Activated naive CD4-positive, alpha-beta T cell treated with anti-CD3 and anti-CD28 coated beads, Interleukin-2, amount 50 U/mL, for 72 hours (primary cell): Measurements from ENCODE around the gene OVOL2. TPM values are rescaled to one million over a fixed set of nuclear protein-coding genes. Genes with fewer than 3 reads are reported as not detected.

Source experiments
- ATAC-seq, 2 donors: fragments of 150-1000 bp; cut with Tn5 transposase; 2 replicates each; pipeline ENCODE4 v1.10.0; 2021; ENCODE audit warnings: mild to moderate bottlenecking in 2 of 2, moderate library complexity in 2 of 2
- DNase-seq, 2 donors: peaks; one replicate each; pipeline ENCODE4 v3.0.0; 2021 to 2022; ENCODE audit warnings: low spot score in 2 of 2
- H3K27ac Mint-ChIP-seq, 2 donors: one replicate each; pipeline ENCODE4 v1.8.0; 2022; ENCODE audit warnings: mild to moderate bottlenecking in 2 of 2, mixed read lengths in 2 of 2
- H3K36me3 Mint-ChIP-seq, 2 donors: one replicate each; pipeline ENCODE4 v1.8.0; 2022; ENCODE audit warnings: mixed read lengths in 2 of 2
- H3K9me3 Mint-ChIP-seq, 2 donors: one replicate each; pipeline ENCODE4 v1.8.0; 2022; ENCODE audit warnings: mixed read lengths in 2 of 2
- total RNA-seq, 2 donors: library from RNA; stranded (reverse); gene quantifications; one replicate each; pipeline ENCODE4 v1.2.3, GENCODE V29; 2022

The OVOL2 gene
- total RNA-seq, 2 donors from 2014 or later = not detected

GRCh38 chr20:18005170-18005989 is 52.3 kb downstream of the OVOL2 start:
- Mint-ChIP-seq H3K9me3 (no peaks in the 10 kb centered on the region), H3K27ac (no peak overlapping the region), H3K36me3 (no peaks in the 10 kb centered on the region)
- ATAC-seq = no peak
- peak in 1 of 2 donors; percentile 35 for DNase-seq

GRCh38 chr20:18004384-18005031 is 53.2 kb downstream of the OVOL2 start:
- Mint-ChIP-seq H3K27ac (no peak overlapping the region), H3K36me3 (no peaks in the 10 kb centered on the region), H3K9me3 (no peaks in the 10 kb centered on the region)
- no peak for ATAC-seq
- peak in 1 of 2 donors; percentile 47 for DNase-seq

GRCh38 chr20:18003897-18004296 is 53.8 kb downstream of the OVOL2 start:
- no peaks in the 10 kb centered on the region for H3K36me3 Mint-ChIP-seq
- no peak overlapping the region for H3K27ac Mint-ChIP-seq
- no peaks in the 10 kb centered on the region for H3K9me3 Mint-ChIP-seq
- ATAC-seq (no peak), DNase-seq (no peak)

- no peaks in the 10 kb centered on the region for H3K9me3 Mint-ChIP-seq
These were observed 56.4 kb downstream of the OVOL2 start for GRCh38 chr20:18001131-18001921.

GRCh38 chr20:17999566-17999965 is 58.1 kb downstream of the OVOL2 start:
- ATAC-seq = no peak
- H3K9me3 Mint-ChIP-seq = no peaks in the 10 kb centered on the region
- H3K27ac Mint-ChIP-seq = no peak overlapping the region
- no peak for DNase-seq
- H3K36me3 Mint-ChIP-seq = no peaks in the 10 kb centered on the region

More at GRCh38 chr20:18001131-18001921, 56.4 kb downstream of the OVOL2 start:
- Mint-ChIP-seq H3K36me3 (no peaks in the 10 kb centered on the region), H3K27ac (no peak overlapping the region)
- ATAC-seq (no peak), DNase-seq (no peak)

GRCh38 chr20:17998446-17998845 is 59.3 kb downstream of the OVOL2 start:
- ATAC-seq (no peak), DNase-seq (no peak)
- no peaks in the 10 kb centered on the region for H3K36me3 Mint-ChIP-seq
- H3K9me3 Mint-ChIP-seq = no peaks in the 10 kb centered on the region
- H3K27ac Mint-ChIP-seq = peak overlapping the region in 1 of 2 donors; percentile 1

GRCh38 chr20:17995967-17996819 is 61.5 kb downstream of the OVOL2 start:
- H3K36me3 Mint-ChIP-seq = no peaks in the 10 kb centered on the region
- DNase-seq (peak in 1 of 2 donors; percentile 41), ATAC-seq (peak; percentile 17 to 39)
- no peaks in the 10 kb centered on the region for H3K9me3 Mint-ChIP-seq
- no peak overlapping the region for H3K27ac Mint-ChIP-seq

GRCh38 chr20:17993546-17993945 is 64.2 kb downstream of the OVOL2 start:
- peak overlapping the region in 1 of 2 donors; percentile 77 for H3K27ac Mint-ChIP-seq
- ATAC-seq = no peak
- H3K9me3 Mint-ChIP-seq = no peaks in the 10 kb centered on the region
- H3K36me3 Mint-ChIP-seq = peaks cover 0 to 15% of the 10 kb centered on the region in 2 donors
- DNase-seq = no peak

- DNase-seq = no peak
- Mint-ChIP-seq H3K9me3 (no peaks in the 10 kb centered on the region), H3K27ac (peak overlapping the region; percentile 24 to 77), H3K36me3 (peaks cover under 1 to 18% of the 10 kb centered on the region in 2 donors)
- peak; percentile 18 to 38 for ATAC-seq
These were observed 64.7 kb downstream of the OVOL2 start for GRCh38 chr20:17992847-17993513.

GRCh38 chr20:17992224-17992637 is 65.5 kb downstream of the OVOL2 start:
- Mint-ChIP-seq H3K36me3 (peaks cover 5 to 26% of the 10 kb centered on the region in 2 donors), H3K9me3 (no peaks in the 10 kb centered on the region), H3K27ac (peak overlapping the region; percentile 47 to 77)
- peak; percentile 44 to 64 for DNase-seq
- ATAC-seq = peak; percentile 85 to 91

- no peak for ATAC-seq
- DNase-seq = no peak
- Mint-ChIP-seq H3K9me3 (no peaks in the 10 kb centered on the region), H3K36me3 (peaks cover 5 to 28% of the 10 kb centered on the region in 2 donors), H3K27ac (no peak overlapping the region)
These were observed 67.3 kb downstream of the OVOL2 start for GRCh38 chr20:17990278-17990972.

- H3K36me3 Mint-ChIP-seq = peaks cover 15 to 35% of the 10 kb centered on the region in 2 donors
- ATAC-seq = peak in 1 of 2 donors; percentile 5
- DNase-seq = no peak
- H3K27ac Mint-ChIP-seq = no peak overlapping the region
- no peaks in the 10 kb centered on the region for H3K9me3 Mint-ChIP-seq
These were observed 69.7 kb downstream of the OVOL2 start for GRCh38 chr20:17987988-17988387.

GRCh38 chr20:17985388-17986018 is 72.2 kb downstream of the OVOL2 start:
- Mint-ChIP-seq H3K36me3 (peaks cover 20 to 31% of the 10 kb centered on the region in 2 donors), H3K27ac (no peak overlapping the region), H3K9me3 (no peaks in the 10 kb centered on the region)
- ATAC-seq (no peak), DNase-seq (no peak)

GRCh38 chr20:17976305-17976704 is 81.4 kb downstream of the OVOL2 start:
- ATAC-seq (no peak), DNase-seq (no peak)
- Mint-ChIP-seq H3K36me3 (peaks cover 15 to 29% of the 10 kb centered on the region in 2 donors), H3K27ac (no peak overlapping the region), H3K9me3 (no peaks in the 10 kb centered on the region)
